Sigmoid colon (tissue), 7 donors: Measurements from ENCODE around the gene GORASP1. TPM values are rescaled to one million over a fixed set of nuclear protein-coding genes. Genes with fewer than 3 reads are reported as not detected.

Experiments used
- DNase-seq: peaks from one replicate; pipeline ENCODE4 v3.0.0-alpha.2; 2019
- H3K27ac ChIP-seq, 4 donors: fragments of 200-600 bp; sonication (generic); one replicate each; pipeline ENCODE4 v1.5.1; 2016 to 2019; ENCODE audit warnings: mild to moderate bottlenecking in 1 of 4
- H3K27me3 ChIP-seq, 3 donors: fragments of 200-600 bp; sonication (generic); one replicate each; pipeline ENCODE4 v1.5.1; 2019; ENCODE audit warnings: mild to moderate bottlenecking in 1 of 3
- H3K36me3 ChIP-seq, 4 donors: fragments of 200-600 bp; sonication (generic); one replicate each; pipeline ENCODE4 v1.5.1; 2016 to 2019
- H3K4me1 ChIP-seq, 4 donors: fragments of 200-600 bp; sonication (generic); one replicate each; pipeline ENCODE4 v1.5.1; 2017 to 2019
- H3K4me3 ChIP-seq, 4 donors: fragments of 200-600 bp; sonication (generic); one replicate each; pipeline ENCODE4 v1.5.1; 2017 to 2019; ENCODE audit warnings: mild to moderate bottlenecking in 2 of 4, moderate library complexity in 1 of 4
- H3K9me3 ChIP-seq, 4 donors: fragments of 200-600 bp in 3 of 4; sonication (generic) in 3 of 4; one replicate each; pipeline versions ENCODE4 v1.5.1 to v1.6.1; 2013 to 2019
- CTCF ChIP-seq, 4 experiments: fragments of 450-650 bp in 3 of 4; fragments of 200-600 bp in 1 of 4; IDR thresholded peaks; one replicate each; pipeline ENCODE4 v1.5.1; 2016 to 2019; ENCODE audit warnings: antibody characterized with exemption in 4 of 4, mild to moderate bottlenecking in 3 of 4, moderate library complexity in 2 of 4
- EP300 ChIP-seq, 4 donors: sonication (generic); formaldehyde crosslinking; IDR thresholded peaks; one replicate each; pipeline ENCODE4 v1.6.1; 2017; ENCODE audit warnings: antibody characterized with exemption in 4 of 4
- POLR2A ChIP-seq, 2 donors: fragments of 450-650 bp; IDR thresholded peaks; one replicate each; pipeline ENCODE4 v1.6.1; 2016; ENCODE audit warnings: antibody characterized with exemption in 2 of 2, mild to moderate bottlenecking in 2 of 2, moderate library complexity in 2 of 2
- POLR2AphosphoS5 ChIP-seq, 4 donors: sonication (generic); formaldehyde crosslinking; IDR thresholded peaks; one replicate each; pipeline ENCODE4 v1.6.1; 2017; ENCODE audit warnings: antibody characterized with exemption in 4 of 4
- WGBS, 2 donors: extraction: QIAGEN DNeasy Blood & Tissue Kit; methylation state at CpG; one replicate each; pipeline ENCODE4 v1.1.7; 2013; 5-methylcytosine and 5-hydroxymethylcytosine counted together
- intact Hi-C: fragments of 100-400 bp; cut with DNase I; formaldehyde crosslinking; loops from one replicate; pipeline ENCODE4 v1.15.1; 2023
- polyA plus RNA-seq, 3 donors: library from polyadenylated mRNA; stranded (reverse); fragments of 200-250 nt; gene quantifications; one replicate each; pipeline ENCODE4 v1.2.3, GENCODE V29; 2013
- total RNA-seq, 4 donors: library from RNA; depleted of rRNA; stranded (reverse); fragments of >200 nt; gene quantifications; one replicate each; pipeline ENCODE4 v1.1.0, GENCODE V29; 2016
- donor health status: healthy with polysubstance abuse.
- donor health status: Bipolar disorder and iron deficiency.
- donor health status: healthy.

Gene GORASP1
- 10 to 100 TPM; 43.5 to 49.9 (median 48.9) TPM for total RNA-seq
- polyA plus RNA-seq = 10 to 100 TPM; 35.4 to 54.5 (median 40.7) TPM

GRCh38 chr3:39107388-39108199 is at the start of gene GORASP1, which contains the start of gene TTC21A:
TSS of gene GORASP1 (minus strand) at chr3:39107627. CDS start at chr3:39107541, 86 bp downstream.
TSS of gene TTC21A (plus strand) at chr3:39107680. CDS start at chr3:39107838, 158 bp downstream.
- no peaks in the 10 kb centered on the region for H3K9me3 ChIP-seq
- TF ChIP-seq CTCF (IDR thresholded peaks at IDR 0.05) = no peak
- TF ChIP-seq POLR2A (IDR thresholded peaks at IDR 0.05) = peak; percentile 50 to 62
- peak; percentile 91 to 95 (median 93) for TF ChIP-seq POLR2AphosphoS5 (IDR thresholded peaks at IDR 0.05)
- peaks cover 0 to 6% (median 0%) of the 10 kb centered on the region in 4 donors for H3K36me3 ChIP-seq
- DNase-seq = peak; percentile 96
- H3K4me3 ChIP-seq = peak within 1 kb of the TSS; percentile 75 to 98 (median 82)
- intact Hi-C loops = loop anchor here (1.0 to 5.0 kb wide), 5 partner anchors 44 to 301 kb away; partner anchors contain the start of genes SCN11A and WDR48
- H3K27me3 ChIP-seq = no peaks in the 10 kb centered on the region
- H3K27ac ChIP-seq = peak within 1 kb of the TSS; percentile 90 to 97 (median 94)
- H3K4me1 ChIP-seq = peaks cover 0 to 53% (median 43%) of the 10 kb centered on the region in 4 donors
- WGBS, 2 donors = 0 to 1% methylated on average over 74 of the region's 74 CpGs

- 81 to 85% methylated on average over 4 of the region's 4 CpGs for WGBS, 2 donors
- H3K4me3 ChIP-seq = no peak overlapping the region
- no peaks in the 10 kb centered on the region for H3K27me3 ChIP-seq
- peaks cover 0 to 20% (median 18%) of the 10 kb centered on the region in 4 donors for H3K4me1 ChIP-seq
- TF ChIP-seq POLR2A (IDR thresholded peaks at IDR 0.05) (no peak), EP300 (IDR thresholded peaks at IDR 0.05) (no peak), POLR2AphosphoS5 (IDR thresholded peaks at IDR 0.05) (no peak), CTCF (IDR thresholded peaks at IDR 0.05) (no peak)
- intact Hi-C loops = no loop called here
- no peaks in the 10 kb centered on the region for H3K36me3 ChIP-seq
- DNase-seq = no peak
- H3K27ac ChIP-seq = peak overlapping the region in 3 of 4 donors; percentile 23 to 100 (median 97)
- no peaks in the 10 kb centered on the region for H3K9me3 ChIP-seq
Observed at GRCh38 chr3:39156421-39156820, 49.0 kb upstream of the GORASP1 start.

GRCh38 chr3:39154280-39155021 is 47.0 kb upstream of the GORASP1 start:
- peak overlapping the region in 2 of 4 donors; percentile 100 for H3K4me3 ChIP-seq
- H3K27me3 ChIP-seq = no peaks in the 10 kb centered on the region
- intact Hi-C loops = loop anchor here (1.0 kb wide), 1 partner anchor 23 kb away; no protein-coding TSS in a partner anchor
- peak overlapping the region; percentile 97 to 100 (median 100) for H3K27ac ChIP-seq
- H3K36me3 ChIP-seq = no peaks in the 10 kb centered on the region
- H3K9me3 ChIP-seq = no peaks in the 10 kb centered on the region
- DNase-seq = peak; percentile 79
- H3K4me1 ChIP-seq = peaks cover 0 to 40% (median 37%) of the 10 kb centered on the region in 4 donors
- TF ChIP-seq POLR2A (IDR thresholded peaks at IDR 0.05) = no peak
- peak in 1 of 4 donors; percentile 31 for TF ChIP-seq POLR2AphosphoS5 (IDR thresholded peaks at IDR 0.05)
- TF ChIP-seq CTCF (IDR thresholded peaks at IDR 0.05) = no peak
- WGBS, 2 donors = 63 to 74% methylated on average over 18 of the region's 18 CpGs

GRCh38 chr3:39153977-39154279 is 46.5 kb upstream of the GORASP1 start:
- whole genome bisulfite sequencing, 2 donors = 36 to 50% methylated on average over 9 of the region's 9 CpGs
- TF ChIP-seq EP300 (IDR thresholded peaks at IDR 0.05) (no peak), POLR2A (IDR thresholded peaks at IDR 0.05) (no peak), CTCF (IDR thresholded peaks at IDR 0.05) (no peak), POLR2AphosphoS5 (IDR thresholded peaks at IDR 0.05) (no peak)
- Histone ChIP-seq H3K4me3 (peak overlapping the region; percentile 29 to 100 (median 100)), H3K27me3 (no peaks in the 10 kb centered on the region), H3K27ac (peak overlapping the region; percentile 97 to 100 (median 100)), H3K4me1 (peaks cover 0 to 45% (median 42%) of the 10 kb centered on the region in 4 donors), H3K36me3 (no peaks in the 10 kb centered on the region), H3K9me3 (no peaks in the 10 kb centered on the region)
- intact Hi-C loops = loop anchor here (1.0 kb wide), 1 partner anchor 23 kb away; no protein-coding TSS in a partner anchor
- no peak for DNase-seq
